ENCODE measurements around the gene PMAIP1. TPM values are rescaled to one million over a fixed set of nuclear protein-coding genes. Genes with fewer than 3 reads are reported as not detected.

PMAIP1 gene
- polyA plus RNA-seq, 3 donors = 40.8 to 56.6 (median 55.7) TPM

DNA sequence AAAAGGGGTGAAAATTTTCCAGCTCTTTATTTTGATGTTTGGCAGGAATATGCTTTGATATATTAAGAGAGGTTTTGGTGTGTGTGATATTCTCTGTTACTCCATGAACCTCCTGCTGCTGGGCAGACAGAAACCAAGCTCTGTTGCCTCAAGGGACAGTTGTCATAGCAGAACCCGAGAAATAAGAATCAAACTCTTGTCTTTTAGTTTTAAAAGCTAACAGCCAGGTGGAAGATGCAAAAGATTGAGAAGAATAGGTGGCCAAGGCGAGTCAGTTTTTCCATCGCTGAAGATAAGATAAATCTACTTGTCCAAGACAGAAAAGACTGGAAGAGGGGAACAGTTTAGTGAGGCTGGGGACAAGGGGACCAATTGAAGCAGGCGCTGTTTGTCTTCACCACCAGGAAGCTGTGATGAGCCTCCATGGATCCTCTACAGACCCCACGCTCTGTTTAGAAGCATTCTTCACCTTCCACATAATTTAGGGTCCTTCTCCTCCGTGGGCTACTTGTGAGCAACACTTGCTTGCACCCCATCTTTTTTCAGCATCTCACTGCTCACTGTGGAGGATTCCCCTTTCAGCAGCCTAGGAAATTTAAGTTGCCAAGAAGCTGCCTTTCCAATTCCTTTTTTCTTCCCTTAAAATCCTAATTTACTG lies 23.9 kb downstream of the PMAIP1 start:
- no peaks in the 10 kb centered on the region for H3K9me3 ChIP-seq (replicated peaks in 1 of 2; ENCODE audit: control insufficient read depth in 1 of 2, insufficient read depth in 1 of 2, low read length in 2 of 2)
- H3K79me2 ChIP-seq (ENCODE audit: insufficient read depth, low read length) = no peaks in the 10 kb centered on the region
- WGBS (ENCODE audit: insufficient coverage) = 93% methylated on average over 3 of the region's 6 CpGs
- no peak for DNase-seq
- Mint-ChIP-seq H3K4me3 (no peak overlapping the region), H3K9me3 (no peaks in the 10 kb centered on the region), H3K27me3 (ENCODE audit: low read depth in 3 of 3) (peaks cover 0 to 4% (median 0%) of the 10 kb centered on the region in 3 donors), H3K36me3 (no peaks in the 10 kb centered on the region), H3K27ac (no peak overlapping the region), H3K4me1 (peaks cover 37% of the 10 kb centered on the region)
- intact Hi-C loops (cut with micrococcal nuclease) = no loop called here
- H3K4me1 ChIP-seq (ENCODE audit: control insufficient read depth in 1 of 2, insufficient read depth in 2 of 2, low read length in 2 of 2) = peaks cover 23 to 40% of the 10 kb centered on the region in 2 donors
- no peak overlapping the region for H2AFZ ChIP-seq (ENCODE audit: insufficient read depth, low read depth, low read length, poor library complexity, severe bottlenecking)
- no peak overlapping the region for H3K4me3 ChIP-seq (replicated peaks in 1 of 3; ENCODE audit: low read depth in 2 of 3, low read length in 3 of 3)
- no peak overlapping the region for H3K4me2 ChIP-seq (replicated peaks; ENCODE audit: extremely low read depth, low read length, poor library complexity, severe bottlenecking)
- TF ChIP-seq, protein P1, sequence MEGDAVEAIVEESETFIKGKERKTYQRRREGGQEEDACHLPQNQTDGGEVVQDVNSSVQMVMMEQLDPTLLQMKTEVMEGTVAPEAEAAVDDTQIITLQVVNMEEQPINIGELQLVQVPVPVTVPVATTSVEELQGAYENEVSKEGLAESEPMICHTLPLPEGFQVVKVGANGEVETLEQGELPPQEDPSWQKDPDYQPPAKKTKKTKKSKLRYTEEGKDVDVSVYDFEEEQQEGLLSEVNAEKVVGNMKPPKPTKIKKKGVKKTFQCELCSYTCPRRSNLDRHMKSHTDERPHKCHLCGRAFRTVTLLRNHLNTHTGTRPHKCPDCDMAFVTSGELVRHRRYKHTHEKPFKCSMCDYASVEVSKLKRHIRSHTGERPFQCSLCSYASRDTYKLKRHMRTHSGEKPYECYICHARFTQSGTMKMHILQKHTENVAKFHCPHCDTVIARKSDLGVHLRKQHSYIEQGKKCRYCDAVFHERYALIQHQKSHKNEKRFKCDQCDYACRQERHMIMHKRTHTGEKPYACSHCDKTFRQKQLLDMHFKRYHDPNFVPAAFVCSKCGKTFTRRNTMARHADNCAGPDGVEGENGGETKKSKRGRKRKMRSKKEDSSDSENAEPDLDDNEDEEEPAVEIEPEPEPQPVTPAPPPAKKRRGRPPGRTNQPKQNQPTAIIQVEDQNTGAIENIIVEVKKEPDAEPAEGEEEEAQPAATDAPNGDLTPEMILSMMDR (IDR thresholded peaks at IDR 0.05) = no peak
- H3K36me3 ChIP-seq (replicated peaks in 1 of 2; ENCODE audit: control insufficient read depth in 1 of 2, insufficient read depth in 2 of 2, low read length in 2 of 2) = no peaks in the 10 kb centered on the region
- no peak overlapping the region for H3K9ac ChIP-seq (ENCODE audit: insufficient read depth, low read length, poor library complexity, severe bottlenecking)
- H3K27me3 ChIP-seq (ENCODE audit: control insufficient read depth in 2 of 2, insufficient read depth in 2 of 2, low read length in 2 of 2) = no peaks in the 10 kb centered on the region
- no peak overlapping the region for H3K27ac ChIP-seq (ENCODE audit: low read depth in 1 of 2, low read length in 2 of 2)
- no peaks in the 10 kb centered on the region for H4K20me1 ChIP-seq (ENCODE audit: insufficient read depth, low read length)

DNA sequence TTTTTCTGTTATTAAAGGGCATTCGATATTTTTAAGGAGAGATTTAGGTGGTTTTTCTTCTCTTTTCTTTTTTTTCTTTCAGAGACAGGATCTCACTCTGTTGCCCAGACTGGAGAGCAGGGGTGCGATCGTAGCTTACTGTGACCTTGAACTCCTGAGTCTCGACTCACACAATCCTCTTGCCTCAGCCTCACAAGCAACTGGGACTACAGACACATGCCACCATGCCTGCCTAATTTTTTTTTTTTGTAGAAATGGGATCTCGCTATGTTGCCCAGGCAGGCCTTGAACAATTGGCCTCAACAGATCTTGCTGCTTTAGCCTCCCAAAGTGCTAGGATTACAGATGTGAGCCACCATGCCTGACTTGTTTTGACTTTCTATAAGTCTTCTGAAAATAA lies 26.3 kb downstream of the PMAIP1 start:
- no peaks in the 10 kb centered on the region for H4K20me1 ChIP-seq (ENCODE audit: insufficient read depth, low read length)
- H2AFZ ChIP-seq (ENCODE audit: insufficient read depth, low read depth, low read length, poor library complexity, severe bottlenecking) = no peak overlapping the region
- DNase-seq = no peak
- no peaks in the 10 kb centered on the region for H3K36me3 ChIP-seq (replicated peaks in 1 of 2; ENCODE audit: control insufficient read depth in 1 of 2, insufficient read depth in 2 of 2, low read length in 2 of 2)
- no peak overlapping the region for H3K4me3 ChIP-seq (replicated peaks in 1 of 3; ENCODE audit: low read depth in 2 of 3, low read length in 3 of 3)
- no peak overlapping the region for H3K4me2 ChIP-seq (replicated peaks; ENCODE audit: extremely low read depth, low read length, poor library complexity, severe bottlenecking)
- Mint-ChIP-seq H3K27ac (no peak overlapping the region), H3K4me1 (peaks cover 23% of the 10 kb centered on the region), H3K36me3 (no peaks in the 10 kb centered on the region), H3K4me3 (no peak overlapping the region), H3K9me3 (no peaks in the 10 kb centered on the region), H3K27me3 (ENCODE audit: low read depth in 3 of 3) (peaks cover 0 to 4% (median 0%) of the 10 kb centered on the region in 3 donors)
- WGBS (ENCODE audit: insufficient coverage) = 96% methylated on average over 4 of the region's 5 CpGs
- no peak overlapping the region for H3K9ac ChIP-seq (ENCODE audit: insufficient read depth, low read length, poor library complexity, severe bottlenecking)
- H3K9me3 ChIP-seq (replicated peaks in 1 of 2; ENCODE audit: control insufficient read depth in 1 of 2, insufficient read depth in 1 of 2, low read length in 2 of 2) = no peaks in the 10 kb centered on the region
- H3K27me3 ChIP-seq (ENCODE audit: control insufficient read depth in 2 of 2, insufficient read depth in 2 of 2, low read length in 2 of 2) = no peaks in the 10 kb centered on the region
- H3K27ac ChIP-seq (ENCODE audit: low read depth in 1 of 2, low read length in 2 of 2) = no peak overlapping the region
- peaks cover 15 to 20% of the 10 kb centered on the region in 2 donors for H3K4me1 ChIP-seq (ENCODE audit: control insufficient read depth in 1 of 2, insufficient read depth in 2 of 2, low read length in 2 of 2)
- H3K79me2 ChIP-seq (ENCODE audit: insufficient read depth, low read length) = no peaks in the 10 kb centered on the region
- intact Hi-C loops (cut with micrococcal nuclease) = no loop called here
- TF ChIP-seq, protein P1 (IDR thresholded peaks at IDR 0.05) = no peak

All from CD14-positive monocyte (primary cell).